NB4 (cell line): ENCODE results near the gene TIAL1.

Experiments used
- POLR2A ChIP-seq: IDR thresholded peaks from 2 replicates; pipeline ENCODE4 v1.6.1; 2011; ENCODE audit warnings: mild to moderate bottlenecking; ENCODE audit not compliant: insufficient read length; ENCODE audit errors: extremely low read depth
- TF ChIP-seq, protein P1 (sequence below): IDR thresholded peaks from one replicate; pipeline ENCODE4 v1.5.1; 2012; ENCODE audit warnings: low read depth, low read length

DNA sequence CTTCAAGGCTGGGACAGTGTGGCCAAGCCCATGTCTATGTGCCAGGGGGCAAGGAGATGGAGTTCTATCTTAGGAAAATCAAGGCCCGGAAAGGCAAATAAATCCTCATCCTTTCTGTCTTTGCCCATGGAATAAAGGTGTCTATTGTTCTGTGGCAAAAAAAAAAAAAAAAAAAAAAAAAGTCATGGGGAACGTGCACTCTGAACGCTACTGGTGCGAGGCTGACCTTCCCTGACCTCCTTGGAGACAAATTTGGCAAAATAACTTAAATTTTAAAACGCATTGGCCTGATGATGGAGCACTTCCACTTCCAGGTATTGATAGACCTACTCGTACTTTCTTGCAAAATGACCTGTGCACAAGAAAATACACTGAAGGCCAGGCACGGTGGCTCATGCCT, 42.2 kb upstream of the TIAL1 start:
- TF ChIP-seq, protein P1, sequence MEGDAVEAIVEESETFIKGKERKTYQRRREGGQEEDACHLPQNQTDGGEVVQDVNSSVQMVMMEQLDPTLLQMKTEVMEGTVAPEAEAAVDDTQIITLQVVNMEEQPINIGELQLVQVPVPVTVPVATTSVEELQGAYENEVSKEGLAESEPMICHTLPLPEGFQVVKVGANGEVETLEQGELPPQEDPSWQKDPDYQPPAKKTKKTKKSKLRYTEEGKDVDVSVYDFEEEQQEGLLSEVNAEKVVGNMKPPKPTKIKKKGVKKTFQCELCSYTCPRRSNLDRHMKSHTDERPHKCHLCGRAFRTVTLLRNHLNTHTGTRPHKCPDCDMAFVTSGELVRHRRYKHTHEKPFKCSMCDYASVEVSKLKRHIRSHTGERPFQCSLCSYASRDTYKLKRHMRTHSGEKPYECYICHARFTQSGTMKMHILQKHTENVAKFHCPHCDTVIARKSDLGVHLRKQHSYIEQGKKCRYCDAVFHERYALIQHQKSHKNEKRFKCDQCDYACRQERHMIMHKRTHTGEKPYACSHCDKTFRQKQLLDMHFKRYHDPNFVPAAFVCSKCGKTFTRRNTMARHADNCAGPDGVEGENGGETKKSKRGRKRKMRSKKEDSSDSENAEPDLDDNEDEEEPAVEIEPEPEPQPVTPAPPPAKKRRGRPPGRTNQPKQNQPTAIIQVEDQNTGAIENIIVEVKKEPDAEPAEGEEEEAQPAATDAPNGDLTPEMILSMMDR: no peak
- no peak for TF ChIP-seq POLR2A
